MG63 (cell line): ENCODE data around the gene MCU. TPM values are rescaled to one million over a fixed set of nuclear protein-coding genes. Genes with fewer than 3 reads are reported as not detected.
"Not testable (repeated sequence)": the region's sequence is repeated elsewhere in the genome, so short reads cannot be mapped to it uniquely, and the experiment has no call there.

Experiments
- DNase-seq: peaks from one replicate; pipeline ENCODE4 v3.0.0-alpha.2; 2020
- H3K27me3 ChIP-seq: fragments of 250-450 bp; sonication (Bioruptor Pico); 2 replicates; pipeline ENCODE4 v1.5.1; 2020; ENCODE audit warnings: mild to moderate bottlenecking, moderate library complexity
- H3K36me3 ChIP-seq: fragments of 250-450 bp; sonication (Bioruptor Pico); 2 replicates; pipeline ENCODE4 v1.5.1; 2020; ENCODE audit warnings: mild to moderate bottlenecking, moderate library complexity
- H3K4me3 ChIP-seq: fragments of 250-450 bp; sonication (Bioruptor Pico); 2 replicates; pipeline ENCODE4 v1.5.1; 2020; ENCODE audit warnings: mild to moderate bottlenecking, moderate library complexity
- H3K9me3 ChIP-seq: fragments of 250-450 bp; sonication (Bioruptor Pico); 2 replicates; pipeline ENCODE4 v1.5.1; 2020; ENCODE audit warnings: mild to moderate bottlenecking, moderate library complexity
- total RNA-seq: library from RNA; depleted of rRNA; stranded (reverse); fragments of >200 nt; shearing (Covaris generic); gene quantifications from 2 replicates; pipeline ENCODE4 v1.2.3, GENCODE V29; 2014; ENCODE audit warnings: low replicate concordance

MCU gene
- total RNA-seq, 1 experiment from 2014 or later: 24.5 TPM

DNA sequence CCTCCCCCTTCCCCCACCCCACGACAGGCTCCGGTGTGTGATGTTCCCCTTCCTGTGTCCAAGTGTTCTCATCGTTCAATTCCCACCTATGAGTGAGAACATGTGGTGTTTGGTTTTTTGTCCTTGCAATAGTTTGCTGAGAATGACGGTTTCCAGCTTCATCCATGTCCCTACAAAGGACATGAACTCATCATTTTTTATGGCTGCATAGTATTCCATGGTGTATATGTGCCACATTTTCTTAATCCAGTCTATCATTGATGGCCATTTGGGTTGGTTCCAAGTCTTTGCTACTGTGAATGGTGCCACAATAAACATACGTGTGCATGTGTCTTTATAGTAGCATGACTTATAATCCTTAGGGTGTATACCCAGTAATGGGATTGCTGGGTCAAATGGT, 17.8 kb upstream of the MCU start:
- H3K27me3 ChIP-seq, DNase-seq, H3K36me3 ChIP-seq, H3K4me3 ChIP-seq, H3K9me3 ChIP-seq: not testable (repeated sequence)

GRCh38 chr10:72679838-72680241, 12.1 kb upstream of the MCU start:
- no peaks in the 10 kb centered on the region for H3K27me3 ChIP-seq
- H3K9me3 ChIP-seq: no peaks in the 10 kb centered on the region
- no peak for DNase-seq
- H3K4me3 ChIP-seq: no peak overlapping the region
- H3K36me3 ChIP-seq: no peaks in the 10 kb centered on the region

- H3K9me3 ChIP-seq: no peaks in the 10 kb centered on the region
- no peak for DNase-seq
- no peak overlapping the region for H3K4me3 ChIP-seq
- no peaks in the 10 kb centered on the region for H3K36me3 ChIP-seq
- H3K27me3 ChIP-seq: no peaks in the 10 kb centered on the region
These were observed 9.3 kb upstream of the MCU start for GRCh38 chr10:72682638-72683037.

- Histone ChIP-seq H3K36me3 (no peaks in the 10 kb centered on the region), H3K27me3 (no peaks in the 10 kb centered on the region), H3K9me3 (no peaks in the 10 kb centered on the region), H3K4me3 (no peak overlapping the region)
- no peak for DNase-seq
These were observed 6.5 kb upstream of the MCU start for GRCh38 chr10:72685264-72685921.

- H3K36me3 ChIP-seq, H3K4me3 ChIP-seq, DNase-seq, H3K9me3 ChIP-seq, H3K27me3 ChIP-seq: not testable (repeated sequence)
These were observed 5.5 kb upstream of the MCU start for GRCh38 chr10:72686430-72686829.

- DNase-seq: no peak
- H3K9me3 ChIP-seq: no peaks in the 10 kb centered on the region
- no peaks in the 10 kb centered on the region for H3K36me3 ChIP-seq
- H3K27me3 ChIP-seq: no peaks in the 10 kb centered on the region
- no peak overlapping the region for H3K4me3 ChIP-seq
These were observed 4.9 kb upstream of the MCU start for GRCh38 chr10:72687035-72687434.

- DNase-seq: no peak
- Histone ChIP-seq H3K4me3 (no peak overlapping the region), H3K36me3 (no peaks in the 10 kb centered on the region), H3K27me3 (no peaks in the 10 kb centered on the region), H3K9me3 (no peaks in the 10 kb centered on the region)
These were observed 3.7 kb upstream of the MCU start for GRCh38 chr10:72688208-72688651.

DNA sequence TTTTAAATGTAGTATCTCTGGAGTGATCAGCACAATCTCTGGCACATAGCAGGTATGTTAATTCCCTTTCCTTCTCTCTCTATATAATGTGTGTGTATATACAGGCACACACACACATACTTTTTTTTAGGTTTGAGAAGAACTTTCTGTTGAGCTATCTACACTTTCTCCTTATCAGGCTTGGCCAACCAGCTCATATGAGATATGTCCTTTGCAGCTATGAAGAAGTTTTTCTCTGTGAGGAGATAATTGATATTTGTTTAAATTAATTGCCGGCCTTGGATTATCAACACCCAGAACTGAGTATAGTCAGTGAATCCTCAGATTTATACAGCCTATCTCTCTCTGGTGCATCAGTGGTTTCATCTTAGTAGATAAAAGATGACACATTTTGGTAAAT, 2.3 kb upstream of the MCU start:
- Histone ChIP-seq H3K27me3 (no peaks in the 10 kb centered on the region), H3K9me3 (no peaks in the 10 kb centered on the region), H3K36me3 (no peaks in the 10 kb centered on the region), H3K4me3 (no peak overlapping the region)
- no peak for DNase-seq

- Histone ChIP-seq H3K27me3 (no peaks in the 10 kb centered on the region), H3K36me3 (no peaks in the 10 kb centered on the region), H3K9me3 (no peaks in the 10 kb centered on the region), H3K4me3 (no peak overlapping the region)
- no peak for DNase-seq
These were observed 1.7 kb upstream of the MCU start for GRCh38 chr10:72690071-72690755.

GRCh38 chr10:72691470-72691862, 477 bp upstream of the MCU start:
- Histone ChIP-seq H3K4me3 (peak overlapping the region; percentile 80), H3K27me3 (no peaks in the 10 kb centered on the region), H3K9me3 (no peaks in the 10 kb centered on the region), H3K36me3 (no peaks in the 10 kb centered on the region)
- DNase-seq: no peak

GRCh38 chr10:72692744-72692993, 726 bp downstream of the MCU start:
- Histone ChIP-seq H3K9me3 (no peaks in the 10 kb centered on the region), H3K27me3 (no peaks in the 10 kb centered on the region), H3K36me3 (no peaks in the 10 kb centered on the region), H3K4me3 (peak overlapping the region; percentile 80)
- DNase-seq: no peak

DNA sequence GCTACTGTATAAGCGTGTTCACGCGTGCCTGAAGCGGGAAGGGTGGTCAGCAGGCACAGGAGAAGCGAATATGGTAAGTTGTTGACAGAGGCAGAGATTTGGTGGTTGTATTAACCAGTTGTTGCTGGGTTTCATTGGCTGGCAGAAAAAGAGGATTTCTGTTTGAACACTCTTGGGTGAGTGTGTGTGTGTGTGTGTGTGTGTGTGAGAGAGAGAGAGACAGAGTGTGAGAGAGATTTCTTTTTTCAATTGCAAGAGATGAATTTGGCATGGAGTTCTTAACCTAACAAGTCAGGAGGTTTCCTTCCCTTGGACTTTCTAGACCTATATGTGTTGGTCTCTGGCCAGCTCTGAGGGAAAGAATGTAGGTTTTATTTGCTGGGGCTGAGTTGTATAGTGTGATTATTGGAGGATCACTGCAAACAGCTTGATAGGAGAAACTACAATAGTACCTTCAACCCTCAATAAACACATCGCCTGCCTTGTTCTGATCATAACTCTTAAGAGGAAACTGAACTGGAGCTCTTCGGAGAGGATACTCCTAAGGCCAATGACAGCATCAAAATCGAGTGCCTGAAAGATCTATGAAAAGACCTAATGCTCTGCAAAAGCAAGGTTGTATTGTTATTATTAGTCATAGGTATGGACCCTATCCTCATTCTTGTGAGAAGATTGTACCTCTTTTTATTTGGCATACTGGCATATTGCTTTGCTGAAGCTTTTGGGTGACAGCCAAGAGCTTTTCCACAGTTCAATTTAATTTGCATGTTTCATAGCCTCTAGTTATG, 1.2 kb downstream of the MCU start:
- H3K36me3 ChIP-seq: no peaks in the 10 kb centered on the region
- peak overlapping the region; percentile 80 for H3K4me3 ChIP-seq
- no peaks in the 10 kb centered on the region for H3K9me3 ChIP-seq
- no peaks in the 10 kb centered on the region for H3K27me3 ChIP-seq
- no peak for DNase-seq

- no peaks in the 10 kb centered on the region for H3K9me3 ChIP-seq
- no peaks in the 10 kb centered on the region for H3K27me3 ChIP-seq
- H3K4me3 ChIP-seq: no peak overlapping the region
- no peak for DNase-seq
- H3K36me3 ChIP-seq: no peaks in the 10 kb centered on the region
These were observed 2.8 kb downstream of the MCU start for GRCh38 chr10:72694476-72695369.

- H3K36me3 ChIP-seq: no peaks in the 10 kb centered on the region
- no peak overlapping the region for H3K4me3 ChIP-seq
- DNase-seq: no peak
- no peaks in the 10 kb centered on the region for H3K27me3 ChIP-seq
- no peaks in the 10 kb centered on the region for H3K9me3 ChIP-seq
These were observed 3.6 kb downstream of the MCU start for GRCh38 chr10:72695496-72695895.

- Histone ChIP-seq H3K36me3 (no peaks in the 10 kb centered on the region), H3K27me3 (no peaks in the 10 kb centered on the region), H3K4me3 (no peak overlapping the region), H3K9me3 (no peaks in the 10 kb centered on the region)
- DNase-seq: peak; percentile 2
These were observed 5.8 kb downstream of the MCU start for GRCh38 chr10:72697716-72698115.

DNA sequence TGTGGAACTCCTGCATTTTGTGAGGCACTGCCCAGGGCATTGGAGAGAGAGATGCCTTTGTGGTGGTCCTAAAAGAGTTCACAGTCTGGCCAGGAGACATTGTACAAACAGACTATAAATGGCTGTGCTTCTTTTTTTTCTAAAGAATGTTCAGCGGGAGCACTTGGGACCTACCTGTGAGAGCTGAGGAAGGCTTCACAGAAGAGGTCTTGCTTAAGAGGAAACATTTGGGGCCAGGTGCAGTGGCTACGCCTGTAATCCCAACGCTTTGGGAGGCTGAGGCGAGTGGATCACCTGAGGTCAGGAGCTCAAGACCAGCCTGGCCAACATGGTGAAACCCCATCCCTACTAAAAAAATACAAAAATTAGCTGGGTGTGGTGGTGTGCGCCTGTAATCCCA, 10.5 kb downstream of the MCU start:
- not testable (repeated sequence) for DNase-seq, H3K9me3 ChIP-seq, H3K4me3 ChIP-seq, H3K36me3 ChIP-seq, H3K27me3 ChIP-seq
